Measurements from ENCODE around the gene RPP25L. TPM values are rescaled to one million over a fixed set of nuclear protein-coding genes. Genes with fewer than 3 reads are reported as not detected.
A peak's percentile ranks its signal among the peaks of the same experiment; 100 is the strongest.

Gene RPP25L
- total RNA-seq, 1 donor from 2014 or later, result 31.4 TPM

DNA sequence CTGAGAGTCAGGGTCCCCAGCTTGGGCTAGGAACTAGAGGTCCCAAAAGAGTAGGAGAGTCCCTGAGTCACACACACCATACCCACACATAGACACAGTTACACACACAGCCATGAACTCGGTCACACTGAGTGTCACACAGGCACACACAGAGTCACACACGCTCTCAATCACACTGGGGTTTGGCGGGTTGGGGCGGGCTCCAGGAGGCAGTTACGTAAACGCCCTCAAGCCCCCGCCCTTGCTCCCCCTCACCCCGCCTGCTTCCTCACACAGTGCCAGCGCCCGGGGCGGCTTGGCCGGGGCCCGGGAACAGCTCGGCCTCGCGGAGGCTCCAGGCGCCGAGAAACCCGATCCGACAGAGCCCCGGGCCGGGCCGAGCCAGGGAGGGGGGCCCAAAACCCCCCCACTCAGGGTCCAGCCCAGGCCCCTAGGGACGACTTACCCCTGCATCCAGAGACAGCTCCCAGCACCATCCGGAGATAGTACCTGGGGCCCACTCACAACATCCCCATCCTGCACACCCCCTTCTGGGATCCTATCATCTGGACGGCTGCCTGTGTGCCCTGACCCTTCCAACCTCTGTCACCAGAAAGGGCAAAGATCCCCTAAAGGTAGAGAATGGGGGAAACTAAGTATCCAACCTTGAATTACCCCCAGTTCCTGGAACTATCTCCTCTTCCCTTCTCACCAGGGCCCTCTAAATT is 18.8 kb downstream of the RPP25L start:
- no peak for DNase-seq (ENCODE audit: extremely low spot score in 2 of 2)
- H3K27me3 ChIP-seq, result no peaks in the 10 kb centered on the region
- H3K27ac ChIP-seq, result peak overlapping the region; percentile 84
- H3K4me3 ChIP-seq, result no peak overlapping the region
- TF ChIP-seq POLR2AphosphoS5 (IDR thresholded peaks at IDR 0.05; ENCODE audit: insufficient read depth in 1 of 2, low read depth in 1 of 2) (peak; percentile 59 to 81), CTCF (IDR thresholded peaks at IDR 0.05) (no peak), POLR2A (IDR thresholded peaks at IDR 0.05) (no peak)
- intact Hi-C loops (cut with DNase I), result loop anchor here (5.0 to 10.0 kb wide), 2 partner anchors 46 to 188 kb away; no protein-coding TSS in a partner anchor
- H3K9me3 ChIP-seq, result no peaks in the 10 kb centered on the region
- H3K4me1 ChIP-seq, result peaks cover 58% of the 10 kb centered on the region
- H3K36me3 ChIP-seq, result no peaks in the 10 kb centered on the region

GRCh38 chr9:34591917-34592866 is 19.7 kb downstream of the RPP25L start:
- peak overlapping the region; percentile 84 for H3K27ac ChIP-seq
- peaks cover 58% of the 10 kb centered on the region for H3K4me1 ChIP-seq
- H3K9me3 ChIP-seq, result no peaks in the 10 kb centered on the region
- no peak overlapping the region for H3K4me3 ChIP-seq
- H3K36me3 ChIP-seq, result no peaks in the 10 kb centered on the region
- DNase-seq (ENCODE audit: extremely low spot score in 2 of 2), result no peak
- H3K27me3 ChIP-seq, result no peaks in the 10 kb centered on the region
- intact Hi-C loops (cut with DNase I), result loop anchor here (5.0 to 10.0 kb wide), 2 partner anchors 45 to 187 kb away; no protein-coding TSS in a partner anchor
- TF ChIP-seq POLR2AphosphoS5 (IDR thresholded peaks at IDR 0.05; ENCODE audit: insufficient read depth in 1 of 2, low read depth in 1 of 2) (no peak), POLR2A (IDR thresholded peaks at IDR 0.05) (no peak), CTCF (IDR thresholded peaks at IDR 0.05) (peak in 1 of 3 experiments; percentile 4)

DNA sequence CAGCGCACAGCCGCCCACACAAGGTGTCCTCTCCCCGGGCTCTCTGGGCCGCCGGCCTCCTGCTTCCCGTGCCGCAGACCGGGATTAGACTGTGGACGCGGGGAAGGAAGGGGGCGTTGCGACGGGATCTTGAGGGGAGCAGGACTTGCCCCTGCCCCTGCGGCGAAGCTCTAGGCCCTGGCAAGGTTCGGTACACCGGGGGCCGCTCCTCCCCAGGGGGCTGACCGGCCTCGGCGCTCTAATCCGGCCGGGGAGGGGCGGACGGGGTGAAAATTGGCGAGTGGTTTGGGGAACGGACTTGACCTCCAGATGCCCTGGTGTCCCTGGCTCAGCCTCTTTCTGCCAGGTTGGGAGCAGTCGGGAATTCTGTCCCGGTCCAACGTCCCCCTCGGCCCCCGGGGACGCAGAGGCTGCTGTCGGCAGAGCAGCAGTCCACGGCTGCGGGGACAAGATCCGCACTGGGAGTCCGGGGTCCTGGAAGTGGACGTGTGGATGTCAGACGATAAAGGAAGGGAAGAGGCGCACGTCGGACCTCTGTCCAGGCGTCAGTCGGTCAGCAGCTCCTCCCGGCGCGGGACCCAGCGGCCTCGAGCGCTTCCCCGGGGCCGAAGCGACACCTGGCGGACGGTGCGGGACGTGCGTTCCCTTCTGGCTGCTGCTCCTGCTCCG is 20.5 kb downstream of the RPP25L start:
- intact Hi-C loops (cut with DNase I), result loop anchor here (5.0 to 10.0 kb wide), 2 partner anchors 44 to 187 kb away; no protein-coding TSS in a partner anchor
- DNase-seq (ENCODE audit: extremely low spot score in 2 of 2), result no peak
- Histone ChIP-seq H3K36me3 (no peaks in the 10 kb centered on the region), H3K4me3 (peak overlapping the region; percentile 52 to 68), H3K4me1 (peaks cover 58% of the 10 kb centered on the region), H3K27me3 (no peaks in the 10 kb centered on the region), H3K27ac (peak overlapping the region; percentile 84), H3K9me3 (no peaks in the 10 kb centered on the region)
- TF ChIP-seq CTCF (IDR thresholded peaks at IDR 0.05) (peak; percentile 88 to 90 (median 90)), POLR2AphosphoS5 (IDR thresholded peaks at IDR 0.05; ENCODE audit: insufficient read depth in 1 of 2, low read depth in 1 of 2) (peak in 1 of 2 donors; percentile 23), POLR2A (IDR thresholded peaks at IDR 0.05) (no peak)

DNA sequence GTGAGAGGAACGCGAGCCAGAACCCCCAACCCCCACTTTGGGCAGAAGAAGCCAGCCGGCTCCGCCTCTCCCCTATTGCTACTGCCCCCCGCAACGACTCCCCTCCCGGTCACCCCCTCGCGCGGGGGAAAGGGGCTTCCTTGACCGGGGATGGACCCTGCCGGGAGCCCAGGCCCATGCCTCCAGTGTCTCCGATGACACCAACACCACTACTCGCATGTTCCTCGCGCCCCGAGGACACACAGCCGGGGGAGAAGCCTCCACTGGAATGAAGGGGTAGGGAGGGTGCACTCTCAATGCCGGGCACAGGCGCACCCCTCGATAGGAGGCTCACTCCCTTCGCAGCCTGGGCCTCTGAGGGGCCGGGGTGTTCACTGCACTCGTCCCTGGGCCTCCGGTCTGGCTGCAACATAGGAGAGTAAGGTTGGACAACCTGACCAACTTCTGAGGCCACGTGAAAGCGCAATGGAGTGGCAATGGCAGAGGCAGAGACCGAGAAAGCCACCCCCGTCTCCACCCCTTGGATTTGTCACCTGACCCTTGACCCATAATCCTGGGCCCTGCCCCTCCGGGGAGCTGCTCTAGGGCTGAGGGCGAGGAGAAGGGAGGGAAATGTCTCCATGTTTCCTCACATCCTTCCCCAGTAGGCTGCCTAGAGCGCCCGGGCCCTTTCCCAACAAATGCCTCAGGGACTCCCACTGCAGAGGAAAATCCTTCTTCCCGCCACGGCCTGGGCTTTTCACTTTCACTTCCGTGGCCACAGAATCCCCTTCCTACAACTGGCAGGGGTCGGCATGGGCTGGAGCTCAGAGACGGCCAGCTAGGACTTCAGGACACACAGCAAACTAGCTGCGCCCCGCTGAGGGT is 21.3 kb downstream of the RPP25L start:
- TF ChIP-seq POLR2AphosphoS5 (IDR thresholded peaks at IDR 0.05; ENCODE audit: insufficient read depth in 1 of 2, low read depth in 1 of 2), result no peak
- TF ChIP-seq POLR2A (IDR thresholded peaks at IDR 0.05), result no peak
- no peak for TF ChIP-seq CTCF (IDR thresholded peaks at IDR 0.05)
- Histone ChIP-seq H3K4me1 (peaks cover 58% of the 10 kb centered on the region), H3K27ac (peak overlapping the region; percentile 82), H3K9me3 (no peaks in the 10 kb centered on the region), H3K4me3 (peak overlapping the region; percentile 52 to 68), H3K27me3 (no peaks in the 10 kb centered on the region), H3K36me3 (no peaks in the 10 kb centered on the region)
- DNase-seq (ENCODE audit: extremely low spot score in 2 of 2), result no peak
- intact Hi-C loops (cut with DNase I), result loop anchor here (5.0 to 10.0 kb wide), 2 partner anchors 43 to 186 kb away; no protein-coding TSS in a partner anchor
